GM19468 (cell line): ENCODE measurements around the gene NEUROD4.
"Not testable (repeated sequence)": the region's sequence is repeated elsewhere in the genome, so short reads cannot be mapped to it uniquely, and the experiment has no call there.

Experiments used
- ATAC-seq: cut with Tn5 transposase; IDR thresholded peaks from one replicate; pipeline ENCODE4 v1.9.1; 2021; ENCODE audit warnings: mild to moderate bottlenecking, moderate library complexity, moderate number of reproducible peaks; ENCODE audit not compliant: unreplicated experiment; ENCODE audit errors: extremely low read depth

The NEUROD4 gene, protein sequence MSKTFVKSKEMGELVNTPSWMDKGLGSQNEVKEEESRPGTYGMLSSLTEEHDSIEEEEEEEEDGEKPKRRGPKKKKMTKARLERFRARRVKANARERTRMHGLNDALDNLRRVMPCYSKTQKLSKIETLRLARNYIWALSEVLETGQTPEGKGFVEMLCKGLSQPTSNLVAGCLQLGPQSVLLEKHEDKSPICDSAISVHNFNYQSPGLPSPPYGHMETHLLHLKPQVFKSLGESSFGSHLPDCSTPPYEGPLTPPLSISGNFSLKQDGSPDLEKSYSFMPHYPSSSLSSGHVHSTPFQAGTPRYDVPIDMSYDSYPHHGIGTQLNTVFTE

DNA sequence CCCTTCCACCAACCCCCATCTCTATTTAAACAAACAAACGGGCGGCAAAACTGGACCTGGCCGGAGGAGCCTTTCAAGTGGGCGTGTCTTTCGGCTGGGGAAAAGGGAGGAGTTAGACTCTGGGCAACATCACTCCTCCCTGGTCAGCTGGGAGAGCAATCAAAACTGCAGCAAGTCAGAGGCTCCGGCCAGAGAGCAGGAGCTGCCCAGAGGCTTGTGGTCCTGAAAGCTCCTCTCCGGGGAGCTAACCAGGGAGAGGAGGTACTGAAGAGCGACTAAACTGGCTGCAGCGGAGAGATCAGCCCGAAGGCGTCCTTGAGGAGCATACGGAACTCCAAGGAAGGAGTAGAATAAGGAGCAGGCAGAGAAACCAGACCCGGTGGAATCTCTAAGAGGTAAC, at the start of gene NEUROD4:
Gene NEUROD4 (plus strand): TSS at position 191 of the 400 bp plus-strand sequence. CDS start 6,466 bp downstream, outside the sequence.
- ATAC-seq: no peak

DNA sequence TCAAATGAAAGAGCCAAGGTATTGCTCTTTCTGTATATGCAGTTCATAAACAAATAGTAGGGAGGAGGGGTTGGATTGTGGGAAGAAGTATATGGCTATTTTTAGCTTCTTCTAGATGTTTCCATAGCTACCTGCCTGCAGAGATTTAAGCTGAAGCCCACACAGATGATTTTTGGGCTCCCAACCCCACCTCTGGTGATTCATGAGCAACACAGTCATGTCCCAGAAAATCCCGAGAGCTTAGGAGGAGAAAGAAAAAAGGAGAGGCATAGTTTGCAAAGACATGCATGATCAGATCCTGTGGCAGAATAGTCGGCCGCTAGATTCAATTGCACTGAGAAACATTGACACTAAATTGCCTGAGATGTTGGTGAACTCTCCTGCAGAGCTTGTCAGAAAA, 49.0 kb upstream of the NEUROD4 start:
- ATAC-seq: no peak

DNA sequence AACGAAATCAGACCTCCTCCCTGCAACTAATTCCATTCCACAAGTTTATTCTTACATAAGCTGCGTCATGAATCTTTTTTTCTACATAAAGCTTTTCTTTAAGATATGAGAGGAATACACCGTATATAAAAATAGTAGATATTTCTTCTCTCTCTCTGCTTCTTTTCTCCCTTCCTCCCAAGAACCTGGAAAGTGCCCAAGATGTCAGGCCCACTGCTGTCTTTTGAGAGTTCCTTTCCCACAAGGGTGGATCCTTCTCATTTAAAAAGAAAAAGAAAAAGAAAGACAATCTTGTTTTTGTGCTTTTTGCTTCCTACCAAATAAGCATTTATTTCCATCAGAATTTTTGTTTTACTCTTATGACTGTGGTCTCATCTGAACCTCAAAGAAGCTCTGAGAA, 46.2 kb upstream of the NEUROD4 start:
- ATAC-seq: no peak

DNA sequence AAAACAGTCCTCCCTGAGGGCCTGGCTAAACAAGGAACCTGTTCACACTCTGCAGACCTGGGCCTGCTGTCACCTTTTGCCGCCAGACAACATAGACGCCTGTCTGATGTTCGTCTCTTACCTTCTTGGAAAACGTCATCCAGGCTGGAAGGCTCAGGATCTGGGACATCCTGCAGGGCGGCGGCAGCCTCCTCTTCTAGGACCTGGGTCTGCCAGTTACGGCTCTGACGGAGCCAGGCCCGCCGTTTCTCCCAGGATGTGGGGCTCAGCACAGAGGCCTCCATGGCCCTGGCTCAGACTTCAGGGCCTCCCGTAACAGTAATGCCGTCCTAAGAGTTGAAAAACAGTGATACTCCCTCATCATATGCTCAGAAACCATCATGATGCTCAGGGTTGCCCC, 45.5 kb upstream of the NEUROD4 start:
- ATAC-seq: no peak

DNA sequence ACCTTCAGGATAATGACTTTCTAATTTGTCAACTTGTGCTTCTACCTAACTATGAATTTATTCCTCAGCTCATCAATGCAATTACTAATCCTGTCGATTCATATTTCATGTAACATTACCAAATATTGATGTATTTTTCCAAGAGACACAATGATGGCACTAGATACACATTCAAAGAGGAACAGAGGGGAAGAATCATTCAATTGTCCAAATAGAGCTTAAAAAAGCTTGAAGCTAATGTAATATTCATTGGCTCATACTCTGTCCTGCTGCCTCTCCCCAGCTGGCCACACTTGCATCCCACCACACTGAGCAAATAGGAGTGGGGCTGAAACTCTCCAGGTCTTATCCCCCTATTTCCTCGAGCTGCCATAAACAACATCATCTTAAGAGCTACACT, 44.5 kb upstream of the NEUROD4 start:
- ATAC-seq: no peak

DNA sequence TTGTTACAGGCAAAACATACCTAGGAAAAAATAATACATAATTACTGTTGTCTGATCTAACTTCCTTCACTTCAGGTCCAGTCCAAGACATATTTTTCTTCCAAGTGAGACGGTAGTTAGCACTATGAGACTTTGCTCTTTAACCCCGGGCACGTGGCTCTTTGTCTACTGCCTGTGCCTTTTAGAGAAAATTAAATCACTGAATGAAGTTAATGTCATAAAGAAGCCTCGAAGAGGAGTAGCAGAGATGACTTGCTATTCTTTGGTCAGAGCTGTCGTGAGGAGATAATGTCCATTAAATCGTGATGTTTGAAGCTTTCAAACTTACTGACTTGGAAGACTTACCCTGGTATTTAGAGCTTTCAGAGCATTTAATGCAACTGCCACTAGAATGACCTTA, 43.9 kb upstream of the NEUROD4 start:
- no peak for ATAC-seq

DNA sequence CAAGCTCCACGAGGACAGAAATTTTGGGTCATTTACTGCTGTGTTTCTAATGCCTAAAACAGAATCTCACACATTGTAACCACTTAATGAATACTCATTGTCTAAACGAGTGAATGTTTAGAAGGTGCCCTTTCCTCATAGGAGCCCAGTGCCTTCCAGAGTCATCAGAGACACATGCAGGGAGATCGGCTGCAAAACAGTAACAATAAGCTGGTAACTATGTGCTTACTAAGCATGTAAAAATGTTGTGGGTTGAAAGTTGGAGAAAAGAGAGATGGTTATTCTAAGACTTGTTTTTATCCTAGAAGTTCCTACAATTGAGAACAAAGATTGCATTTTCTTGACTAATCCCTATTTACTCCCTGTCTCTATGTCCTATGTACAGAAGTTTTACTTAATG, 42.6 kb upstream of the NEUROD4 start:
- no peak for ATAC-seq

DNA sequence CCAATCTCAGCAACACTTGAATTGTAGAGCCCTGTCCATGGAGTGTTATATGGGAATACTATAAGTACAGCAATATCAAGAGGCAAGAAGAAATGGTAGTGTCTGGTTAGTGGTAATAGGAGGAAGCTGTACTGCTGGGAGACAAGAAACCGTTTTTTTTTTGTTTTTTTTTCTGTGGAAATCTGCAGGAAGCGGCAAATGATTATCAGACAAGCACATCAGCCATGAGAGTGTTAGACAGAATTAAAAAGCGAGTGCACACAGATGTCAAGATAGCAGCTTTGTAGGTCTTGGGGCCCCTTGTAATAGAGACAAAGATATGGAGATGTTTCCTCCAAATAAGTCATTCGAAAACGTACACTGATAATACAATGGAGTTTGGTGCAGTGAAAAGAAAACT, 41.9 kb upstream of the NEUROD4 start:
- ATAC-seq: no peak

DNA sequence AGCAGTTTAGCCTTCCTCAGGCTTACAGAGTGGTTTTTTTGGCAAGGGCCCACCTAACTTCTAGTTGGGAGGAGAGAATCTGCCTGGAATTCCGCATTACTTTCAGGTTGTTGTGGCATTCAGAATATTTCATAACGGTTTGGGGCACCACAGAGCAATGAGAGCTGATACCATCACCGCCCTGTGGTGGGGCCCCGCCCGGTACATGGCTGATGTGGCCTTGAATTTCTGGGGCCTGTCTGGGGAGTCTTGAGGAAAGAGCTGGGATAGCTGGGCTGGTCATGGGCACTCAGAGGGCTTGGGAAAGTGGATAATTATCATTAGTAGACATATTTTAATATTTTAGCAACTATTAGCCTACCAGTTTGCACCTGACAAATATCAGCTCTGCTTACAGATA, 39.4 kb upstream of the NEUROD4 start:
- no peak for ATAC-seq

DNA sequence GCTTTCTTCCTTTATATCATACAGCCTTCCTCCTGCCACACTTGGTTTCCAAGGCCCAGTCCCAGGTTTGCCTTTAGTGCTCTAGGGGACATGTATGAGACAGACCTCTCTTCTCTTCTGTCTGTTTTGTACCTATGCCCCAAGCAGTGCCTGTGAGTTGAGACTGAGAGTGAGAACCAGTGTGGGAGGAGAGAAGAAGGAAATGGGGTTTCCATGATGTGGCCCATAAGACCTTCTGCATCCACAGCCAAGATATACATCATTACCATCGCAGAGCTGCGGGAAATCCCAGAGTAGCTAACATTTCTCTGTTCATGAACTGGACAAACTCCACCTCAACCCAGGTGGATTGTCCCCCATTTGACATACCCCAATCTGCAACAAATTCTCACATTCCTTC, 38.0 kb upstream of the NEUROD4 start:
- no peak for ATAC-seq

DNA sequence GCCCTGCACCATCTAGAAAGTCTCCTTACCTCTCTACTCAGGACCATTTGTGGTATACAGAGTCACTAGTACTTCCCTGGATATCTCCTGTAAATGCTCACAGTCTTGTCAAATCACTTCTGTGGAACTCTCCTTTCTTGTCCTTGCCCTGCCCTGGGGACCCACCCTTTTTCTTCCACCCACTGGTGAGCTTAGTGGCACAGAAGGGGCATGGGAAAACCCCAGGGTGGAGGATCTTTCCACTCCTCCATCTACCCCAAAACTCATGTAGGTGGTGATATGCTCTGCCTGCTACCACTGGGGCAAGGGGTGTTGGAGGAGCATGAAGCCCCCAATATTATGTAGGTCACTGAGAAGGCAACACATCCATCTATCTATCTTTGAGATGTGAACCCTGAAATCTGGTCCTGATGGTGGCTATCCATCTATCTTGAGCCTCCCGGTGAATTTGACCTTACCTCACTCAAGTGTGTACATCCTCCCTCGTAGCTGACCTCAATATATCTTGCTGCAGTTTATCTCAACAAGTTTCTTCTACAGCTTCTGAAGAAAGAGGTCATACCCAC, 36.2 kb upstream of the NEUROD4 start:
- ATAC-seq: no peak

DNA sequence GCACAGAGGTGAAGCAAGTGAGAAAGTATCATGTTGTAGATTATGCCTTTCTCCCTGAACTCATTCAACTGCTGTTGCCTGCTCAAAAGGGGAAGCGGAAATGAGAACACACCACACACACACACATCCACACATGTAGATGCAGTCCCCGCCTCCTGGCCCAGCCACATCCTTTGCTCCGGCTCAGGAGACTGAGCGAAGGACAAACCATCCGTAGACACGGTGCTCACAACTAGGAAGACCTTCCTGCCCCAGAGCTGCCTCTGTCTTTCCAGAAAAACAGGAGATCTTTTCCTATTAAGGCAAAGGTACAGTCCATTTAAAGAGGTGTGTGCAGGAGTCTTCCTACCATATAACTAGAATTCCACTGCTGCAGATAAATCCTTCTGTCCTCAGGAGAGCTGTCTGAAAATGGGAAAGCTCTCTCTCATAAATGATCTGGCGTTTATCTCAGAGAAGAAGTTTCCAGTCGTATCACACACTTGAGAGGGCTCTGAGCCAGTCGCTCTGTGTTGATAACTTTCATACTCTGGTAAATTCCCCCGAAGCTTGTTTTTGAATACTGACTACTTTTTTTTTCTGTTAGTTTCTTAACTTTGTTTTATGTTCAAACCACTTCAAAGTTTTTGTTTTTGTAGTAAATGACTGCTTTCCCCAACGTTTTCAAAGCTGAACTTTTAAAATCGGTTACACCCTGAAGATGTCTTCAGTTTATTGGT, 35.0 kb upstream of the NEUROD4 start, which contains the start of gene TESPA1:
Gene TESPA1 (minus strand): TSS at position 105 of the 719 bp plus-strand sequence. CDS start 10,200 bp downstream, outside the sequence.
- ATAC-seq: peak; percentile 89

DNA sequence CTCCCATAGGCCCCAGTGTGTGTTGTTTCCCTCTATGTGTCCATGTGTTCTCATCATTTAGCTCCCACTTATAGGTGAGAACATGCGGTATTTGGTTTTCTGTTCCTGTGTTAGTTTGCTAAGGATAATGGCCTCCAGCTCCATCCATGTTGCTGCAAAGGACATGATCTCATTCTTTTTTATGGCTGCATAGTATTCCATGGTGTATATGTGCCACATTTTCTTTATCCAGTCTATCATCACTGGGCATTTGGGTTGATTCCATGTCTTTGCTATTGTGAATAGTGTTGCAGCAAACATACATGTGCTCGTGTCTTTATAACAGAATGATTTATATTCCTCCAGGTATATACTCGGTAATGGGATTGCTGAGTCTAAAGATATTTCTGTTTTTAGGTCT, 33.0 kb upstream of the NEUROD4 start:
- ATAC-seq: not testable (repeated sequence)

DNA sequence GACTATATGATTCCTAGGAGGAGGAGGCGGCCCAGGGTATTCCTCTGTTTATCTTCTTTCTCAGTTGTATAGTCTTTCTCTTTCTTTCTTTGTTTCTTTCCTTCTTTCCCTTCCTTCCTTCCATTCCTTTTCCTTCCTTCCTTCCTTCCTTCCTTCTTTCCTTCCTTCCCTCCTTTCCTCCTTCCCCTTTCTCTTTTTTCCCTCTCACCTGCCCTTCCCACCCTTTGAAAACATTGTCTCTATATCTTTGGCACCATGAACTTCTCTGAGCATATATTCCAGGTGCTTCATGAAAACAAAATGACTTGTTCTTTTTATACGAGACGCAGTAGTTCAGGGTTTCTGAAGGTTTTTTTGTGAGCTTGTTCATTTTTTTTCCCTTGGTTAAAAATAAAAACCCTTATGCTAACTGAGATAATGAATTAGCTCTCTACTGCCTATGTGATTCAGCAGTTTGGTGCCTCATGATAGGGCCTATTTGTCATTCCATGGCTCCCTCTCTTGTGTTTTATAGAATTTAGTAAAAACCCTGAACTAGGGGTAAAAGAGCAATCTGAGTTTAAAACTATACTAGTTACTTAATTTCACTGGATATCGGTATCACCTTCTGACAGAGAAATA, 32.1 kb upstream of the NEUROD4 start:
- ATAC-seq: no peak

DNA sequence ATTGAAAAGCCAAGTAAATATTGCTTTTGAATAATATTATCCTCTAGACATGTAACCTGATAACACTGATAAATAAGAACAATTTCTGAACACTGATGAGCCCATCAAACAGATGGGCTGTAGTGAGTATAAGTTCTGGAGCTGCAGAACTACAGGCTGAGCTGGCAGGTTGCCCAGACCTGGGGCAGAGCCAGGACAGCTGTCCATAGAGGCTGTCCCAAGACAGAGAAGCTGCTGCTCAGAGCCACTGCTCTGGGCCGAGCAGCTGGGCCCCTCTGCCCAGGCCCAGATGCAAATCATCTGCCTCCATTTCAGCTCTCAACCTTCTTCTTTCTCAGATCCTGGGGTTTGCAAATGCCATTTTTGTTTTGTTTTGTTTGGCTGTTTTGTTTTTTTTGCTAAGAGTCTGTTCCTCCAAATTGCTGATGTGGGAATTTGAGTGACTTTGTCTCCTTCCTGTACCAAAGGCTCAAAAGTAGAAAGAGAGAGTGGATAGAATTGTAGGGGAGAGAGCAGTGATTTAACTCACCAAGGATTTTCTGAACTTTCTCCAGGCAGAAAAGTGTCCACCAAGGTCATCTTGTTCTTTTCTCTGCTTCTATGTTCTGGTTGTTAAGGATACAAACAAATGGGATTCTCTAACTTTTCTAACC, 31.2 kb upstream of the NEUROD4 start:
- peak; percentile 14 for ATAC-seq

DNA sequence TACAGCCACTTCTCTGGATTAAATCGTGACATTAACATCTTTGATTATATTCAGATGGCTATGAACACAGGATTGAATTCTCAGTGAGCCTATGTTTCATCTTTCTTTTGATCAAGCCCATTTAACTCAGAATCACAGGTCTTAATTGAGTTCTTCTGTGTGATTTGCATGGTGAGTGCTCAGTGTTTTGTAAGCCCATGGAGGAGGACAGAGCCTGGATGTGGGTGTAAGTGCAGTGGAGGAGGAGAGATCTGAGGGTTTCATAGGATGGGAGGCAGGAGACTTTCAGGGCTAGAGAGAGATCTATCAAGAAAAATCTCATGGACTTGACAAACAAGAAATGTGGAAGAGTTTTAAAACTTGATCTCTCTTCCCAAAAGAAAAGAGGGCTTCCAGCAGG, 29.9 kb upstream of the NEUROD4 start:
- ATAC-seq: no peak

DNA sequence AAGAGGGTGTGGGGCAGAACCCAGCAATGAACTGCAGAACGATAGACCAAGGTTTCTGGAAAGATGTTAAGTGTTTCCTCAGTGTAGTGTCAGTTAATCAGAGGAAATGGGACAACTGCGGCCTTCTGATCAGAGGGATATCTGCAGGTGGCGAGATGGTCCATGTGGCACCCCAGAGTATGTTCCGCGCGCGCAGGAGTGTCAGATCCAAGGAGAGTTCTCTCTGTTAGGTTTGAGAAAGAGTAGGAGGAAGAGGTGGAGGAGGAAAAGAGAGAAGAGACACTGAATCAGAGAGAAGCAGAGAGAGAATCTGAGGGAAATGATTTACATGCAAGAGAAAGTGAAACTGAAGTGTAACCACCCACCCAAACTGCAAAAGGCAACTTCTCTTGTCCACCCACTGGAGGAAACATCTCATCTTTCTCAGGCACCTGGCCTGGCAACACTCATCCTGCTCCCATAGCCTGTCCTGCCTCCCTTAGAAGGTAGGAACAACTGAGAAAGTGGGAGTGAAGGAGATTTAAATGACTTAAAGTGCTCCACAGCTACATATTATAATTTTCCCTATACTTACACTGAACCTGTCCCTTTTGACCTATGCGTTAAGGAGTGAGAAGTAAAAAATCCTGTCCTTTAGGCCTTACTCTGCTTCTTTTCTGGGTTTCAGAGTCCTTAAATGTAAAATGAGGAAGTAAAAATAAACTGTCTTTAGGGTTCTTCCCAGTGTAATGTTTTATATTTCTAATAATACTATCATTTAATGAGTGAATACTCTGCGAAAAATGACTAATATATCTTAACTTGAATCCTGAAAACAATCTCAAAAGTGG, 28.4 kb upstream of the NEUROD4 start:
- ATAC-seq: peak; percentile 47

DNA sequence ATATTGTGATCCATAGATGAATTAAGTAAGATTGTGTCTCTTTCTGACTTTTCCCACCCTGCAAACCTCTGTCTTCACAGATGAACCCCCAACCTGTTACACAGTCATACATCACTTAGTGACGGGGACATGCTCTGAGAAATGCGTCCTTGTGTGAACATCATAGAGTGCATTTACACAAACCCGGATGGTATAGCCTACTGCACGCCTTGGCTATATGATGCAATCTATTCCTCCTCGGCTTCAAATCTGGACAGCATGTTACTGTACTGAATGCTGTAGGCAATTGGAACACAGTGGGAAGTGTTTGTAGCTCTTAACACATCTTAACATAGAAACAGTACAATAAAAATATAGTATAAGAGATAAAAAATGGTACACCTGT, 27.8 kb upstream of the NEUROD4 start:
- peak; percentile 31 for ATAC-seq

DNA sequence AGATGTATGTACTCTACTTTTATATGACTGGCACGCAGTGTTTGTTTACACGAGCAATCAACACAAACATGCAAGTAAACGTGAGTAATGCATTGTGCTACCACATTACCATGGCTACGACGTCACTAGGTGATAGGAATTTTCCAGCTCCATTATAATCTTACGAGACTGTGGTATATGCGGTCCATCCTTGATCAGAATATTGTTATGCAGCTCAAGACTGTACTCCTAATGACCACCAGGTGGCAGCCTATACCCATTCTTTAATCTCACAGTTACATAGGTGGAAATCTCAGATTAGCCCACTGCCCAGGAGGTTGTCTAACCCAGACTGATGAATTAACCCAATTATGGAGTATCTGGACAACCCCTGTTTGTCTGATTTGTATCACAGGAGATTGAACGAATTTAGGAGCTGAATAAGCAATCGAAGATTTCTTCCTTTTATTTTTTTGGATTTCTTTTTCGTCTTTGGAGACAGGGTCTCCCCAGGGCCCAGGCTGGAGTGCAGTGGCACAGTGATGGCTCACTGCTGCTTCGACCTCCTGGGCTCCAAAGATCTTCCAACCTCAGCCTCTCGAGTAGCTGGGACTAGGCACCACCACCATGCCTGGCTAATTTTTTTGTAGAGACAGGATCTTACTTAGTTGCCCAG, 26.5 kb upstream of the NEUROD4 start:
- ATAC-seq: no peak
